ENCODE measurements around the gene DPRX. TPM values are rescaled to one million over a fixed set of nuclear protein-coding genes. Genes with fewer than 3 reads are reported as not detected.

Gene DPRX
- total RNA-seq, 1 experiment from 2014 or later = not detected

DNA sequence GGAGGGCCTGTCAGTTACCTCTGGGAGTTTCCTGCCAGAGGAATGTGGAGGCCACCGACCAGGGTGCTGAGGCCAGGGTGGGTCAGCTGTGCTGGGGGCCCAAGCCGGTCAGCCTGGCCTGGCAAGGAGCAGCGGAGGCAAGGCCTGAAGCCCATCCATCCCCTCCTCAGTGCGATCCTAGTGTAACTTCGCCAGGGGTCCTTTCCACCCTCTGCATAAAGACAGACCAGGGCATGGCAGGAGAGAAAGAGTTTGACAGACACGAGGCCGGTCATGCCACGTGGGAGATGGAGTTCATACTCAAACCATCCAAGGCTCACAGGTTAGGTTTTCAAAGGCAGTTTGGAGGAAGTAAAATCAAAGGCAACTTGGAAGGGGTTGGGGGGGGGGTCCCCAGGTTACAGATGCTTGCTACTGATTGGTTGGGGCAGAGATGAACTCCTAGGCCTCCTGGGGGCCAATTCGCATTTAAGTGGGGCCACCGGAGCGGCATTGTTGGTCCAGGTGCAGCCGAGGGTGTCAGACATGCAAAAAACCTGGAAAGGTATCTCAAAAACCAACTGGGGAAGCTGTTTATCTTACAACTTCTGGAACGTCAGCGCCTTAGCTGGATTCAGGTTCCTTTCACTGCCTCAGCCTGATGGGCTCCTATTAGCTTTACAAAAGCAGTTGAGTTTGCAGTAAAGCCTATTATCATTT lies 36.8 kb upstream of the DPRX start:
- intact Hi-C loops (cut with micrococcal nuclease; ENCODE audit: unreplicated experiment) = loop anchor here (5.0 kb wide), 1 partner anchor 152 kb away; no protein-coding TSS in a partner anchor
- BruUV-seq (replicated peaks) = no TSS peak
- H3K4me3 ChIP-seq = no peak overlapping the region

DNA sequence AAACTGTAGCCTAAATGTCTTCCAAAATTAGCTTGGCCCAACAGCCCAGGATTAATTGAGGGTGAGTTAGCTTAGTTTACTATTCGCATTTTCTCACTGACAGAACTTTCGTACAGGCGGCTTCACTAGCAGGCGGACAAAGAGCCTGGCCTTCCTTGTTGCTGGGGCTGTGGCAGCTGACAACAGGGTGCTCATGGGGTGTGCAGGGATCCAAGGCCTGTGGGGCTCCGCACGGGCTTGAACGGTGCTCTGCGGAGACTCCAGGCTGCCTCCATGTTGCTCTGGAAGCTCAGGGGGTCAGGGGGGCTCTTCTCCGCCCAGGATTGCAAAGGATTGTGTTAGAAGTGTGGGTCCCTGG lies 36.3 kb upstream of the DPRX start:
- H3K27ac ChIP-seq = no peak overlapping the region
- CTCF ChIA-PET = interaction anchor here (0.5 kb wide), 1 partner anchor 32 kb away, joined by 3 read pairs; no protein-coding TSS in a partner anchor
- BruUV-seq (replicated peaks) = no TSS peak
- no peaks in the 10 kb centered on the region for H3K9me3 ChIP-seq (ENCODE audit: insufficient read depth, low read depth)
- no peaks in the 10 kb centered on the region for H3K36me3 ChIP-seq (ENCODE audit: low read depth)
- no peak overlapping the region for H3K4me2 ChIP-seq
- POLR2A ChIA-PET (ENCODE audit: unreplicated experiment) = no interaction called here
- no peak overlapping the region for H2AFZ ChIP-seq
- intact Hi-C loops (cut with micrococcal nuclease; ENCODE audit: unreplicated experiment) = no loop called here
- peaks cover 15% of the 10 kb centered on the region for H3K4me1 ChIP-seq (replicated peaks; ENCODE audit: insufficient read depth)
- H3K27me3 ChIP-seq (ENCODE audit: insufficient read depth, low read depth) = no peaks in the 10 kb centered on the region
- DNase-seq = no peak
- peaks cover 18% of the 10 kb centered on the region; the same call in 1 of the 2 replicates for H3F3A ChIP-seq (ENCODE audit: insufficient read depth, low read depth)
- TF ChIP-seq EZH2 (IDR thresholded peaks at IDR 0.05; ENCODE audit: low read depth) = no peak
- TF ChIP-seq, protein P1, sequence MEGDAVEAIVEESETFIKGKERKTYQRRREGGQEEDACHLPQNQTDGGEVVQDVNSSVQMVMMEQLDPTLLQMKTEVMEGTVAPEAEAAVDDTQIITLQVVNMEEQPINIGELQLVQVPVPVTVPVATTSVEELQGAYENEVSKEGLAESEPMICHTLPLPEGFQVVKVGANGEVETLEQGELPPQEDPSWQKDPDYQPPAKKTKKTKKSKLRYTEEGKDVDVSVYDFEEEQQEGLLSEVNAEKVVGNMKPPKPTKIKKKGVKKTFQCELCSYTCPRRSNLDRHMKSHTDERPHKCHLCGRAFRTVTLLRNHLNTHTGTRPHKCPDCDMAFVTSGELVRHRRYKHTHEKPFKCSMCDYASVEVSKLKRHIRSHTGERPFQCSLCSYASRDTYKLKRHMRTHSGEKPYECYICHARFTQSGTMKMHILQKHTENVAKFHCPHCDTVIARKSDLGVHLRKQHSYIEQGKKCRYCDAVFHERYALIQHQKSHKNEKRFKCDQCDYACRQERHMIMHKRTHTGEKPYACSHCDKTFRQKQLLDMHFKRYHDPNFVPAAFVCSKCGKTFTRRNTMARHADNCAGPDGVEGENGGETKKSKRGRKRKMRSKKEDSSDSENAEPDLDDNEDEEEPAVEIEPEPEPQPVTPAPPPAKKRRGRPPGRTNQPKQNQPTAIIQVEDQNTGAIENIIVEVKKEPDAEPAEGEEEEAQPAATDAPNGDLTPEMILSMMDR (conservative IDR thresholded peaks at IDR 0.05) = no peak
- H3K4me3 ChIP-seq = no peak overlapping the region
- no peaks in the 10 kb centered on the region for H3K9me2 ChIP-seq (ENCODE audit: insufficient read depth)
- H3K79me2 ChIP-seq (ENCODE audit: low read depth) = no peaks in the 10 kb centered on the region
- no peaks in the 10 kb centered on the region for H4K20me1 ChIP-seq (ENCODE audit: insufficient read depth)

More for the DNA sequence above, 36.8 kb upstream of the DPRX start:
- Histone ChIP-seq H3K9me2 (ENCODE audit: insufficient read depth) (no peaks in the 10 kb centered on the region), H3K79me2 (ENCODE audit: low read depth) (no peaks in the 10 kb centered on the region), H3K27ac (no peak overlapping the region), H3K36me3 (ENCODE audit: low read depth) (no peaks in the 10 kb centered on the region), H3K4me1 (replicated peaks; ENCODE audit: insufficient read depth) (peaks cover 15% of the 10 kb centered on the region), H4K20me1 (ENCODE audit: insufficient read depth) (no peaks in the 10 kb centered on the region), H3K9me3 (ENCODE audit: insufficient read depth, low read depth) (no peaks in the 10 kb centered on the region), H3K4me2 (no peak overlapping the region), H3F3A (ENCODE audit: insufficient read depth, low read depth) (peaks cover 18% of the 10 kb centered on the region; the same call in 1 of the 2 replicates), H3K27me3 (ENCODE audit: insufficient read depth, low read depth) (no peaks in the 10 kb centered on the region), H2AFZ (no peak overlapping the region)
- TF ChIP-seq, protein P1 (conservative IDR thresholded peaks at IDR 0.05) = no peak
- TF ChIP-seq EZH2 (IDR thresholded peaks at IDR 0.05; ENCODE audit: low read depth) = no peak
- DNase-seq = no peak
- ChIA-PET POLR2A (ENCODE audit: unreplicated experiment) (no interaction called here), CTCF (interaction anchor here (0.5 kb wide), 1 partner anchor 31 kb away, joined by 3 read pairs; no protein-coding TSS in a partner anchor)

DNA sequence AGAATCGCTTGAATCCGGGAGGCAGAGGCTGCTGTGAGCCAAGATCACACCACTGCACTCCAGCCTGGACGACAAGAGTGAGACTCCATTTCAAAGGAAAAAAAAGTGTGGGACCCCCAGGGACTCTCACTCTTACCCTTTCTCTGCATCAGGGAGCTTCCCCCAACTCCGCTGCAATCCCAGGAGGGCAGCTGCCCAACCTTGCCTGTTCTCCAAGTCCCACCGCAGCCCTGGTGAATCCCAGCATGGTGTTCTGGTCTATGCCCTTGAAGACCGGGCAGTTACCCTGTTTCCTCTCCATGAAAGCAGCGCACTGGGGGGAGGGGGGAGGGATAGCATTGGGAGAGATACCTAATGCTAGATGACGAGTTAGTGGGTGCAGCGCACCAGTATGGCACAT lies 35.7 kb upstream of the DPRX start:
- intact Hi-C loops (cut with micrococcal nuclease; ENCODE audit: unreplicated experiment) = no loop called here
- Histone ChIP-seq H3K4me3 (no peak overlapping the region), H3K9me2 (ENCODE audit: insufficient read depth) (no peaks in the 10 kb centered on the region), H4K20me1 (ENCODE audit: insufficient read depth) (no peaks in the 10 kb centered on the region), H3K4me2 (no peak overlapping the region), H3K79me2 (ENCODE audit: low read depth) (no peaks in the 10 kb centered on the region), H3F3A (ENCODE audit: insufficient read depth, low read depth) (peaks cover 18% of the 10 kb centered on the region; the same call in 1 of the 2 replicates), H3K27me3 (ENCODE audit: insufficient read depth, low read depth) (no peaks in the 10 kb centered on the region), H3K27ac (no peak overlapping the region), H3K4me1 (replicated peaks; ENCODE audit: insufficient read depth) (peaks cover 15% of the 10 kb centered on the region), H2AFZ (no peak overlapping the region), H3K9me3 (ENCODE audit: insufficient read depth, low read depth) (no peaks in the 10 kb centered on the region), H3K36me3 (ENCODE audit: low read depth) (no peaks in the 10 kb centered on the region)
- BruUV-seq (replicated peaks) = no TSS peak
- no peak for DNase-seq
- ChIA-PET CTCF (no interaction called here), POLR2A (ENCODE audit: unreplicated experiment) (no interaction called here)
- TF ChIP-seq, protein P1 (conservative IDR thresholded peaks at IDR 0.05) = no peak
- no peak for TF ChIP-seq EZH2 (IDR thresholded peaks at IDR 0.05; ENCODE audit: low read depth)
